HepG2 (cell line): Measurements from ENCODE around the gene RNPEPL1. TPM values are rescaled to one million over a fixed set of nuclear protein-coding genes. Genes with fewer than 3 reads are reported as not detected.

ENCODE experiments used
- ATAC-seq: fragments of 200-7000 bp; cut with Tn5 transposase; 3 replicates; pipeline ENCODE4 v1.9.1; 2020; ENCODE audit warnings: mild to moderate bottlenecking, moderate library complexity
- BruUV-seq: library from RNA; stranded (reverse); fragments of 400-500 nt; replicated peaks from 2 replicates; lab custom pipeline; 2021; lab: Mats Ljungman, UMichigan
- CTCF ChIA-PET: fragments of 300-600 bp; formaldehyde crosslinking; extraction: SDS; loops from one replicate; lab custom pipeline; 2021; ENCODE audit warnings: low total read pairs, inconsistent platforms, low intra/inter-chr PET ratio; lab: Yijun Ruan, JAX
- POLR2A ChIA-PET: fragments of 350-600 bp; sonication (Branson Sonifier 250); formaldehyde crosslinking; loops from one replicate; lab custom pipeline; 2020; ENCODE audit warnings: antibody characterized with exemption, inconsistent platforms; lab: Yijun Ruan, JAX
- DNase-seq: peaks from one replicate; pipeline ENCODE4 v3.0.0-alpha.2; 2015; ENCODE audit warnings: low spot score
- FAIRE-seq: peaks from 3 replicates; lab custom pipeline; 2011; peaks lifted over from hg19 to GRCh38; lab: Jason Lieb, UNC
- H2AFZ ChIP-seq: one replicate; pipeline ENCODE4 v1.6.1; 2011; ENCODE audit warnings: low read length, inconsistent platforms
- H3K27ac ChIP-seq: fragments of 300-600 bp; 3 replicates; pipeline ENCODE4 v1.8.0; 2011; ENCODE audit warnings: mixed run types, mild to moderate bottlenecking, mixed read lengths, low read length, inconsistent platforms; ENCODE audit not compliant: insufficient read depth; ENCODE audit errors: extremely low read length
- H3K27me3 ChIP-seq, 2 experiments: fragments of 200-600 bp in 1 of 2; 2 replicates in 1 of 2; 3 replicates in 1 of 2; pipeline versions ENCODE4 v1.6.0 to v1.8.0; 2011; ENCODE audit warnings: low read length in 2 of 2, mild to moderate bottlenecking in 2 of 2, moderate library complexity in 2 of 2, inconsistent platforms in 1 of 2; ENCODE audit not compliant: insufficient read depth in 2 of 2, control insufficient read depth in 1 of 2
- H3K36me3 ChIP-seq, 2 experiments: fragments of 200-600 bp in 1 of 2; replicated peaks in 1 of 2; 2 replicates in 1 of 2; 3 replicates in 1 of 2; pipeline versions ENCODE4 v1.5.1 to v1.8.0; 2011; ENCODE audit warnings: low read length in 2 of 2, inconsistent platforms in 1 of 2; ENCODE audit not compliant: insufficient read depth in 2 of 2, control insufficient read depth in 1 of 2
- H3K4me1 ChIP-seq: 2 replicates; pipeline ENCODE4 v1.5.1; 2012; ENCODE audit warnings: low read length, inconsistent platforms; ENCODE audit not compliant: insufficient read depth
- H3K4me2 ChIP-seq: 2 replicates; pipeline ENCODE4 v1.6.0; 2011; ENCODE audit warnings: low read depth, low read length, inconsistent platforms
- H3K4me3 ChIP-seq, 3 experiments: fragments of 200-600 bp in 1 of 3; sonication (generic), shearing (Covaris generic) in 1 of 3; replicated peaks in 1 of 3; 2 replicates each; pipeline ENCODE4 v1.5.1; 2011 to 2016; ENCODE audit warnings: low read length in 3 of 3, inconsistent platforms in 2 of 3, low read depth in 2 of 3, mild to moderate bottlenecking in 2 of 3, control low read depth in 1 of 3, mixed read lengths in 1 of 3; ENCODE audit not compliant: insufficient read depth in 1 of 3
- H3K79me2 ChIP-seq: one replicate; pipeline ENCODE4 v1.6.1; 2011; ENCODE audit warnings: low read length, inconsistent platforms; ENCODE audit not compliant: insufficient read depth
- H3K9ac ChIP-seq: 2 replicates; pipeline ENCODE4 v1.6.0; 2011; ENCODE audit warnings: mild to moderate bottlenecking, low read depth, low read length, inconsistent platforms; ENCODE audit not compliant: insufficient read depth
- H3K9me3 ChIP-seq: 2 replicates; pipeline ENCODE4 v1.5.1; 2012; ENCODE audit warnings: mild to moderate bottlenecking, low read length
- H4K20me1 ChIP-seq: 2 replicates; pipeline ENCODE4 v1.6.0; 2011; ENCODE audit warnings: inconsistent platforms, mild to moderate bottlenecking, low read length, moderate library complexity; ENCODE audit not compliant: insufficient read depth
- BRD4 ChIP-seq: sonication (generic); formaldehyde crosslinking; IDR thresholded peaks from 2 replicates; pipeline ENCODE4 v1.4.0; 2020; ENCODE audit warnings: missing genetic modification reagents
- MEIS1 ChIP-seq: sonication (generic); formaldehyde crosslinking; IDR thresholded peaks from 2 replicates; pipeline ENCODE4 v1.9.0; 2021; ENCODE audit warnings: mild to moderate bottlenecking, missing genetic modification reagents, moderate library complexity, borderline replicate concordance
- NFE2 ChIP-seq: sonication (generic); formaldehyde crosslinking; IDR thresholded peaks from 2 replicates; pipeline ENCODE4 v1.4.0; 2020; ENCODE audit warnings: missing genetic modification reagents
- YY1 ChIP-seq: IDR thresholded peaks from 2 replicates; pipeline ENCODE4 v1.6.1; 2011; ENCODE audit warnings: low read length, low read depth, moderate library complexity, mild to moderate bottlenecking; ENCODE audit not compliant: insufficient read depth, insufficient replicate concordance
- ZNF652 ChIP-seq: IDR thresholded peaks from 2 replicates; pipeline ENCODE4 v1.6.1; 2016; ENCODE audit warnings: low read depth, borderline replicate concordance
- ZNF766 ChIP-seq: sonication (generic); formaldehyde crosslinking; IDR thresholded peaks from 2 replicates; pipeline ENCODE4 v1.5.0; 2020; ENCODE audit warnings: missing genetic modification reagents, borderline replicate concordance
- ZNF777 ChIP-seq: sonication (generic); formaldehyde crosslinking; IDR thresholded peaks from 2 replicates; pipeline ENCODE4 v1.4.0; 2020; ENCODE audit warnings: missing genetic modification reagents
- WGBS: methylation state at CpG from one replicate; pipeline ENCODE4 v1.1.6; 2017; ENCODE audit warnings: low lambda C conversion rate; 5-methylcytosine and 5-hydroxymethylcytosine counted together
- in situ Hi-C: cut with HindIII; loops from 2 replicates; pipeline ENCODE4 v1.10.0; 2017; ENCODE audit warnings: low pct_unique_long_range_greater_than_20kb; ENCODE audit not compliant: extremely low pct_ligation_motif_present
- intact Hi-C: fragments of 100-400 bp; cut with micrococcal nuclease; formaldehyde crosslinking; loops from one replicate; pipeline ENCODE4 v1.10.0; 2022; ENCODE audit not compliant: unreplicated experiment
- polyA plus RNA-seq, 8 experiments: library from polyadenylated mRNA; depleted of rRNA in 3 of 8; stranded (reverse) in 7 of 8; unstranded in 1 of 8; fragments of >200 nt; fragmentation: Illumina TruSeq in 4 of 8; extraction: Trizol in 4 of 8; gene quantifications; 2 replicates each; pipeline versions ENCODE4 v1.2.1 to v1.2.3, GENCODE V29; 2011 to 2016; ENCODE audit warnings: low read depth in 4 of 8, missing spikeins in 1 of 8, mixed read lengths in 1 of 8; ENCODE audit not compliant: insufficient read depth in 1 of 8
- total RNA-seq, 5 experiments: library from RNA; depleted of rRNA; stranded (reverse); fragments of >200 nt; fragmentation: Illumina TruSeq; extraction: Trizol; gene quantifications; 2 replicates each; pipeline ENCODE4 v1.2.3, GENCODE V29; 2016; ENCODE audit warnings: low read depth in 1 of 5

The RNPEPL1 gene
- total and polyA plus RNA-seq, 2 of the 13 experiments (the other 11 are each of a cell fraction or from before 2014, with no cell fraction given) = 13.0 to 18.0 TPM

DNA sequence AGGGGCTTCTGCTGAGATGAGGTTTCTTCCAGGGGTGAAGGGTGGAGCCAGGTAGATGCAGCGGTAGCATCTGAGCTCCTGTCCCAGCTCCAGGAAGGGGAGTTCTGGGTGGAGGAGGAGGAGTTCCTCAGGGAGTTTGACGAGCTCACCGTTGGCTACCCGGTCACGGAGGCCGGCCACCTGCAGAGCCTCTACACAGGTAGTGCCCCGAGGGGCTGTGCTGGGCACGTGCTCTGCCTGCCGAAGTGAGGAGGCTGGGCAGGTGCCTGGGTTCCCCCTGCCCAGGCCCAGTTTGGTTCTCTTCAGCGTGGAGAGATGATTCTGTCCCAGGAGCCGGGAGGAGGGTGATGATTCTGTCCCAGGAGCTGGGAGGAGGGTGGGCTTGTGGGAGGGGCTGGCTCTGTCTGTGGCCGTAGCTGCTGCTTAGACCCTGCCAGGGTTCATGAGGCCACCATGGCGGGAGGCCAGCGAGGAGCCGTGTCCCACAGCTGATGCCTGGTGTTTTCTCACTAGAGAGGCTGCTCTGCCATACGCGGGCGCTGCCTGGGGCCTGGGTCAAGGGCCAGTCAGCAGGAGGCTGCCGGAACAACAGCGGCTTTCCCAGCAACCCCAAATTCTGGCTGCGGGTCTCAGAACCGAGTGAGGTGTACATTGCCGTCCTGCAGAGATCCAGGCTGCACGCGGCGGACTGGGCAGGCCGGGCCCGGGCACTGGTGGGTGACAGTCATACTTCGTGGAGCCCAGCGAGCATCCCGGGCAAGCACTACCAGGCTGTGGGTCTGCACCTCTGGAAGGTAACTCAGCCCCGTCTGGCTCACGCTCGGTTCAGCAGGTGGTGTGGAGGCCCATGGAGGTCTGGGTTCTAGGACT is 26.5 kb downstream of the RNPEPL1 start:
- 95% methylated on average over 24 of the region's 34 CpGs for WGBS
- no peak for FAIRE-seq
- Histone ChIP-seq H3K9me3 (no peaks in the 10 kb centered on the region), H3K4me1 (peaks cover 32% of the 10 kb centered on the region), H3K27me3 (no peaks in the 10 kb centered on the region), H3K4me2 (no peak overlapping the region), H3K4me3 (no peak overlapping the region), H2AFZ (no peak overlapping the region), H4K20me1 (no peaks in the 10 kb centered on the region), H3K9ac (no peak overlapping the region), H3K36me3 (peaks cover 21 to 37% of the 10 kb centered on the region in 2 experiments), H3K79me2 (peaks cover 9% of the 10 kb centered on the region), H3K27ac (peak overlapping the region; percentile 94)
- POLR2A ChIA-PET = interaction anchor here (0.7 to 1.1 kb wide), 2 partner anchors 10 to 11 kb away, joined by 3 to 4 read pairs; no protein-coding TSS in a partner anchor
- CTCF ChIA-PET = no interaction called here
- intact Hi-C loops = loop anchor here (1.0 kb wide), 1 partner anchor 44 kb away; no protein-coding TSS in a partner anchor
- no peak for ATAC-seq
- in situ Hi-C loops = no loop called here
- no peak for DNase-seq
- BruUV-seq = no TSS peak
- TF ChIP-seq ZNF652 (CRISPR knock-in tag) = no peak
- no peak for TF ChIP-seq NFE2 (CRISPR knock-in tag)
- no peak for TF ChIP-seq YY1
- no peak for TF ChIP-seq ZNF777 (CRISPR knock-in tag)
- TF ChIP-seq MEIS1 (CRISPR knock-in tag) = no peak
- no peak for TF ChIP-seq BRD4 (CRISPR knock-in tag)
- TF ChIP-seq ZNF766 (CRISPR knock-in tag) = no peak
